Calu3 (cell line): ENCODE data around the gene UBQLN1. TPM values are rescaled to one million over a fixed set of nuclear protein-coding genes. Genes with fewer than 3 reads are reported as not detected.

Experiments used
- BruUV-seq: library from RNA; stranded (reverse); fragments of 400-500 nt; replicated peaks from 2 replicates; lab custom pipeline; 2021; lab: Mats Ljungman, UMichigan
- CTCF ChIA-PET: fragments of 300-600 bp; sonication (Branson Sonifier 250); formaldehyde crosslinking; loops from one replicate; lab custom pipeline; 2022; ENCODE audit warnings: antibody characterized with exemption; lab: Charles Lee
- DNase-seq: peaks from one replicate; pipeline ENCODE4 v3.0.0; 2022
- H3K27ac Mint-ChIP-seq: one replicate; pipeline ENCODE4 v1.8.0; 2022; ENCODE audit warnings: mixed read lengths; ENCODE audit not compliant: unreplicated experiment
- H3K27me3 Mint-ChIP-seq: one replicate; pipeline ENCODE4 v1.8.0; 2022; ENCODE audit warnings: mixed read lengths; ENCODE audit not compliant: unreplicated experiment
- H3K36me3 Mint-ChIP-seq: one replicate; pipeline ENCODE4 v1.8.0; 2022; ENCODE audit warnings: mild to moderate bottlenecking, moderate library complexity, mixed read lengths; ENCODE audit not compliant: insufficient read depth, unreplicated experiment
- H3K4me1 Mint-ChIP-seq: one replicate; pipeline ENCODE4 v1.8.0; 2022; ENCODE audit warnings: mild to moderate bottlenecking, low read depth, mixed read lengths; ENCODE audit not compliant: unreplicated experiment
- H3K4me3 Mint-ChIP-seq: one replicate; pipeline ENCODE4 v1.8.0; 2022; ENCODE audit warnings: mild to moderate bottlenecking, low read depth, moderate library complexity, mixed read lengths; ENCODE audit not compliant: unreplicated experiment
- H3K9me3 Mint-ChIP-seq: one replicate; pipeline ENCODE4 v1.8.0; 2022; ENCODE audit warnings: low read depth, mixed read lengths; ENCODE audit not compliant: unreplicated experiment
- intact Hi-C: fragments of 100-400 bp; cut with micrococcal nuclease; formaldehyde crosslinking; loops from one replicate; pipeline ENCODE4 v1.10.0; 2022; ENCODE audit not compliant: unreplicated experiment
- total RNA-seq: library from RNA; stranded (reverse); gene quantifications from 2 replicates; pipeline ENCODE4 v1.2.3, GENCODE V29; 2022
- TF ChIP-seq, protein P1 (sequence below): fragments of 200-600 bp; IDR thresholded peaks from one replicate; pipeline ENCODE4 v1.8.0; 2022; ENCODE audit warnings: antibody characterized with exemption; ENCODE audit not compliant: unreplicated experiment

UBQLN1 gene
- total RNA-seq, 1 experiment from 2014 or later = 108 TPM

DNA sequence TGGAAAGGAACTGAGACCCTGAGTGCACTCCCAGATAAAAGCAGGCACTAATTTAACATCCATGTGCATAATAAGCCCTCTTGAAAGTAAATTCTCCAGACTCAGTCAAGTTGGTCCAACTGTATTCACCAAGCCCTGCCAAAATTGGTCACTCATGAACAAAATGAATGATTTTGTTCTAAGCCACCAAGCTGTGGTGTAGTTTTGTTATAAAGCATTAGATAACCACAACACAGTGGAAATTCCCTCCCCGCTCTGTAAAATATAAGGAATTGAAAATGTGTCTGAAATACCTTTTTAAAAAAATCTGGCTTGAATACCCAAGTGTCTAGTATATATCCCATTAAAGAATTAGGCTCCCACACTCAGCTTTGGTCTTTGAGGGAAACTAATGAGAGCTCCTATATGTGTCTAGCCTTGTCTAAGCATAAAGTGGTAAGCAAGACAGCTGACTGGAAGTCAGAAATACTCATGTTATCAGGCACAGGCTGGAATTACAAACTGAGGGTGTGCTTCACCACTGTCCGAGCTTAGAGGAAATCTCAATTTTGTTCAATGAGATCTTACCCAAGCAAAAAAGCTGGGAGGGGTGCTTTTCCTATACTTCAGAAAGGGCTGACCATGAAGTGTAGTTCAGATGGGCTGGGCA is 51.6 kb downstream of the UBQLN1 start:
- intact Hi-C loops = no loop called here
- no peaks in the 10 kb centered on the region for H3K27me3 Mint-ChIP-seq
- H3K36me3 Mint-ChIP-seq = no peaks in the 10 kb centered on the region
- TF ChIP-seq, protein P1, sequence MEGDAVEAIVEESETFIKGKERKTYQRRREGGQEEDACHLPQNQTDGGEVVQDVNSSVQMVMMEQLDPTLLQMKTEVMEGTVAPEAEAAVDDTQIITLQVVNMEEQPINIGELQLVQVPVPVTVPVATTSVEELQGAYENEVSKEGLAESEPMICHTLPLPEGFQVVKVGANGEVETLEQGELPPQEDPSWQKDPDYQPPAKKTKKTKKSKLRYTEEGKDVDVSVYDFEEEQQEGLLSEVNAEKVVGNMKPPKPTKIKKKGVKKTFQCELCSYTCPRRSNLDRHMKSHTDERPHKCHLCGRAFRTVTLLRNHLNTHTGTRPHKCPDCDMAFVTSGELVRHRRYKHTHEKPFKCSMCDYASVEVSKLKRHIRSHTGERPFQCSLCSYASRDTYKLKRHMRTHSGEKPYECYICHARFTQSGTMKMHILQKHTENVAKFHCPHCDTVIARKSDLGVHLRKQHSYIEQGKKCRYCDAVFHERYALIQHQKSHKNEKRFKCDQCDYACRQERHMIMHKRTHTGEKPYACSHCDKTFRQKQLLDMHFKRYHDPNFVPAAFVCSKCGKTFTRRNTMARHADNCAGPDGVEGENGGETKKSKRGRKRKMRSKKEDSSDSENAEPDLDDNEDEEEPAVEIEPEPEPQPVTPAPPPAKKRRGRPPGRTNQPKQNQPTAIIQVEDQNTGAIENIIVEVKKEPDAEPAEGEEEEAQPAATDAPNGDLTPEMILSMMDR = no peak
- no peak overlapping the region for H3K4me3 Mint-ChIP-seq
- CTCF ChIA-PET = no interaction called here
- DNase-seq = no peak
- no peaks in the 10 kb centered on the region for H3K9me3 Mint-ChIP-seq
- H3K27ac Mint-ChIP-seq = no peak overlapping the region
- no TSS peak for BruUV-seq
- H3K4me1 Mint-ChIP-seq = no peaks in the 10 kb centered on the region

DNA sequence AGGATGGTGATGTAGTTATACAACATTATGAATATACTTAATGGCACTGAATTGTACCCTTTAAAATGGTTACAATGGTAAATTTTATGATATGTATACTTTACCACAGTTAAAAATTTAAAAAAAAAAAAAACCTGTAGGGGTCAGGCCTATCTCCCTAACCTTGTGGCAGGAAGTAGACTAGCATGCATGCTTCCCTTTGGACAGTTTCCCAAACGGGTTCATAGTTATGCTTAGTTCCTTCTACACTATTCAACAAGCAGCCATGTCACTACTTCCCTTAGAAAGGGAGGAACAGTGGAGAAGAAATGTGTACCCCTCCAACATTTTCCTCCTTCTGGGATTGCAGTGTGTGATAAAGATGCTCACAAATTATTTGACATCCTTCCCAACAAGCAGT is 52.3 kb downstream of the UBQLN1 start:
- H3K4me3 Mint-ChIP-seq = no peak overlapping the region
- no peak overlapping the region for H3K27ac Mint-ChIP-seq
- DNase-seq = no peak
- H3K9me3 Mint-ChIP-seq = no peaks in the 10 kb centered on the region
- no peaks in the 10 kb centered on the region for H3K4me1 Mint-ChIP-seq
- TF ChIP-seq, protein P1 = no peak
- CTCF ChIA-PET = no interaction called here
- BruUV-seq = no TSS peak
- peaks cover 5% of the 10 kb centered on the region for H3K36me3 Mint-ChIP-seq
- intact Hi-C loops = no loop called here
- H3K27me3 Mint-ChIP-seq = no peaks in the 10 kb centered on the region

DNA sequence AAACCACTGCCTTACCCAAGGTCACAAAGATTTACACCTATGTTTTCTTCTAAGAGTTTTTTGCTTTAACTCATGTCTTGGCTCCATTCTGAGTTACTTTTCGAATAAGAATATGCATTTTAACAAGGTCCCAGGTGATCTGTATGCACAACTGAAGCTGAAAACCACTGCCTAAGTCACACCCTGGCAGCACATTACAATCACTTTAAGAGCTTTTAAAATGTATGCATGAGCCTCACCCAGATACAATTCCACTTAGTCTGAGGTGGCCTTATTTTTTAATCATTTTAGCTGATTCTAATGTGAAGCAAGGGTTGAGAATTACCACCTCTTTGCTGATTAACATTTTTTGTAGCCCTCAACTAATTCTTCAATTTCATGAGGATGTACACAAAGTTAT is 55.3 kb downstream of the UBQLN1 start:
- no peaks in the 10 kb centered on the region for H3K9me3 Mint-ChIP-seq
- H3K4me1 Mint-ChIP-seq = no peaks in the 10 kb centered on the region
- H3K27me3 Mint-ChIP-seq = no peaks in the 10 kb centered on the region
- H3K4me3 Mint-ChIP-seq = no peak overlapping the region
- intact Hi-C loops = no loop called here
- TF ChIP-seq, protein P1 = no peak
- BruUV-seq = no TSS peak
- CTCF ChIA-PET = no interaction called here
- DNase-seq = no peak
- peaks cover 13% of the 10 kb centered on the region for H3K36me3 Mint-ChIP-seq
- H3K27ac Mint-ChIP-seq = no peak overlapping the region

DNA sequence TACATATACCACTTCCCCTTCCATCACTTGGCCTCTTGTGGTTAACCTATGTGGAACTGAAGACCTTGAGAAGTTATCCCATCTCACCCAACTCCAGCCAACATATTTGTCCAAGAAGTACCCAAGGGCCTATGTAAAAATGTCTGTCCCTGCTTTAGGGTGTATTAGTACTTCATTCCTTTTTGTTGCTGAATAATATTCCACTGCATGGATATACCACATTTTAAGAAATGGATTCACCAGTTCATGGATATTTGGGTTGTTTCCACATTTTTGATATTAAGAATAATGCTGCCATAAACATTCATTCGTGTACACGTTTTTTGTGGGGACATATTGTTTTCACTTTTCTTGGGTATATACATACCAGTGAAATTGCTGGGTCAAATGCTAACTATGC is 56.2 kb downstream of the UBQLN1 start:
- peaks cover 13% of the 10 kb centered on the region for H3K36me3 Mint-ChIP-seq
- intact Hi-C loops = no loop called here
- H3K27ac Mint-ChIP-seq = no peak overlapping the region
- BruUV-seq = no TSS peak
- H3K4me1 Mint-ChIP-seq = no peaks in the 10 kb centered on the region
- DNase-seq = no peak
- H3K27me3 Mint-ChIP-seq = no peaks in the 10 kb centered on the region
- TF ChIP-seq, protein P1 = no peak
- H3K9me3 Mint-ChIP-seq = no peaks in the 10 kb centered on the region
- no peak overlapping the region for H3K4me3 Mint-ChIP-seq
- CTCF ChIA-PET = no interaction called here
